Parathyroid adenoma (tissue), 2 donors: ENCODE results near the gene TIMP2.
"Not testable (repeated sequence)": the region's sequence is repeated elsewhere in the genome, so short reads cannot be mapped to it uniquely, and the experiment has no call there.

Experiments
- H2AFZ ChIP-seq: fragments of 300-600 bp; sonication (generic); one replicate; pipeline ENCODE4 v1.7.0; 2017; ENCODE audit warnings: antibody characterized with exemption, mild to moderate bottlenecking
- H3K27ac ChIP-seq: fragments of 300-600 bp; sonication (generic); one replicate; pipeline ENCODE4 v1.7.0; 2017
- H3K27me3 ChIP-seq: fragments of 300-600 bp; sonication (generic); one replicate; pipeline ENCODE4 v1.7.0; 2017; ENCODE audit warnings: low read length; ENCODE audit not compliant: control insufficient read depth, insufficient read depth
- H3K36me3 ChIP-seq: fragments of 300-600 bp; sonication (generic); one replicate; pipeline ENCODE4 v1.7.0; 2017; ENCODE audit warnings: low read length; ENCODE audit not compliant: control insufficient read depth, insufficient read depth
- H3K4me1 ChIP-seq: fragments of 300-600 bp; sonication (generic); one replicate; pipeline ENCODE4 v1.7.0; 2017; ENCODE audit warnings: control low read depth
- H3K4me2 ChIP-seq: fragments of 300-600 bp; sonication (generic); one replicate; pipeline ENCODE4 v1.7.0; 2017; ENCODE audit warnings: low read length
- H3K4me3 ChIP-seq: fragments of 300-600 bp; sonication (generic); one replicate; pipeline ENCODE4 v1.7.0; 2017; ENCODE audit warnings: low read depth, low read length
- H3K79me2 ChIP-seq: fragments of 300-600 bp; sonication (generic); one replicate; pipeline ENCODE4 v1.7.0; 2017; ENCODE audit warnings: control low read depth
- H3K9ac ChIP-seq: fragments of 300-600 bp; sonication (generic); one replicate; pipeline ENCODE4 v1.7.0; 2017; ENCODE audit warnings: mild to moderate bottlenecking
- H3K9me3 ChIP-seq: fragments of 300-600 bp; sonication (generic); one replicate; pipeline ENCODE4 v1.7.0; 2017; ENCODE audit warnings: low read length; ENCODE audit not compliant: control insufficient read depth
- TF ChIP-seq, protein P1 (sequence below): fragments of 300-600 bp; sonication (generic); IDR thresholded peaks from one replicate; pipeline ENCODE4 v1.7.0; 2017; ENCODE audit warnings: antibody characterized with exemption, mild to moderate bottlenecking
- donor health status: primary hyperparathyroidism.

Gene TIMP2

DNA sequence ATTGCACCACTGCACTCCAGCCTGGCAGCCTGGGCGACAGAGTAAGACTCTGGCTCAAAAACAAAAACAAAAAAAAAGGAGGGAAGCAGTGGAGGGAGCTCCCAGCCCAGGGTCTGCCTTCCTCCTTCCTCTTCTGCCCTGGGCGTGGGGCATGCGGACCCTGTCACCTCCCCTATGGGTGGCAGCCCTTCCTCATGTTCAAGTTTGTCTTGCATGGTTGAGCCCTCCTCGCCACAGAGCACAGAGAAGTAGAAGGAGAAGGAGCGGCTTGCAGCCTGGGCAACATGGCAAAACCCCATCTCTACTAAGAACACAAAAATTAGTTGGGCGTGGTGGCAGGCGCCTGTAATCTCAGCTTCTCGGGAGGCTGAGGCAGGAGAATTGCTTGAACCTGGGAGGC is 21.4 kb upstream of the TIMP2 start:
- H2AFZ ChIP-seq: no peak overlapping the region
- no peaks in the 10 kb centered on the region for H3K9me3 ChIP-seq
- TF ChIP-seq, protein P1, sequence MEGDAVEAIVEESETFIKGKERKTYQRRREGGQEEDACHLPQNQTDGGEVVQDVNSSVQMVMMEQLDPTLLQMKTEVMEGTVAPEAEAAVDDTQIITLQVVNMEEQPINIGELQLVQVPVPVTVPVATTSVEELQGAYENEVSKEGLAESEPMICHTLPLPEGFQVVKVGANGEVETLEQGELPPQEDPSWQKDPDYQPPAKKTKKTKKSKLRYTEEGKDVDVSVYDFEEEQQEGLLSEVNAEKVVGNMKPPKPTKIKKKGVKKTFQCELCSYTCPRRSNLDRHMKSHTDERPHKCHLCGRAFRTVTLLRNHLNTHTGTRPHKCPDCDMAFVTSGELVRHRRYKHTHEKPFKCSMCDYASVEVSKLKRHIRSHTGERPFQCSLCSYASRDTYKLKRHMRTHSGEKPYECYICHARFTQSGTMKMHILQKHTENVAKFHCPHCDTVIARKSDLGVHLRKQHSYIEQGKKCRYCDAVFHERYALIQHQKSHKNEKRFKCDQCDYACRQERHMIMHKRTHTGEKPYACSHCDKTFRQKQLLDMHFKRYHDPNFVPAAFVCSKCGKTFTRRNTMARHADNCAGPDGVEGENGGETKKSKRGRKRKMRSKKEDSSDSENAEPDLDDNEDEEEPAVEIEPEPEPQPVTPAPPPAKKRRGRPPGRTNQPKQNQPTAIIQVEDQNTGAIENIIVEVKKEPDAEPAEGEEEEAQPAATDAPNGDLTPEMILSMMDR: no peak
- no peaks in the 10 kb centered on the region for H3K27me3 ChIP-seq
- H3K4me2 ChIP-seq: no peak overlapping the region
- H3K36me3 ChIP-seq: no peaks in the 10 kb centered on the region
- no peak overlapping the region for H3K4me3 ChIP-seq
- no peaks in the 10 kb centered on the region for H3K79me2 ChIP-seq
- H3K27ac ChIP-seq: no peak overlapping the region
- H3K4me1 ChIP-seq: peaks cover 3% of the 10 kb centered on the region
- H3K9ac ChIP-seq: no peak overlapping the region

DNA sequence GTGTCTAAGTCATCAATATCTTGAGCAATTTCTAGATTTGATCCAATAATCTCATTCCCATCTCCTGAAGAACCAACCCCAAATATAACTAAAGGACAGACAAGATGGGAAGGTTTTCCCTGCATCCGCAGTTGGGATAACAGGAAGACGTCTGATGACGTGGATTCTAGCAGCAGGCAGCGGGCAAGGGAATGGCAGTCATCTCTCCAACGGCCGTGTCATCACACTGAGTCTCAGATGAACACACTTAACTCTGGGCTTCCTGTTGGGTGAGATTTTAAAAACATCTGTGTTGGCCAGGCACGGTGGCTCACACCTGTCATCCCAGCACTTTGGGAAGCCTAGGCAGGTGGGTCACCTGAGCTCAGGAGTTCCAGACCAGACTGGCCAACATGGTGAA is 20.9 kb upstream of the TIMP2 start:
- no peak overlapping the region for H3K27ac ChIP-seq

DNA sequence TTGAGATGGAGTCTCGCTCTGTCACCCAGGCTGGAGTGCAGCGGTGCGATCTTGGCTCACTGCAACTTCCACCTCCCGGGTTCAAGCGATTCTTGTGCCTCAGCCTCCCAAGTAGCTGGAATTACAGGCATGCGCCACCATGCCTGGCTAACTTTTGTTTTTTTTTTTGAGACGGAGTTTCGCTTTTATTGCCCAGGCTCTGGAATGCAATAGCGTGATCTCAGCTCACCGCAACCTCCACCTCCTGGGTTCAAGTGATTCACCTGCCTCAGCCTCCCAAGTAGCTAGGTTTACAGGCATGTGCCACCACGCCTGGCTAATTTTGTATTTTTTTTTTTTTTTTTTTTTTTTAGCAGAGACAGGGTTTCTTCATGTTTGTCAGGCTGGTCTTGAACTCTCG is 20.3 kb upstream of the TIMP2 start:
- H3K27ac ChIP-seq, H3K36me3 ChIP-seq, H2AFZ ChIP-seq, H3K4me3 ChIP-seq, H3K79me2 ChIP-seq, H3K27me3 ChIP-seq, H3K4me1 ChIP-seq, H3K9me3 ChIP-seq, H3K9ac ChIP-seq, H3K4me2 ChIP-seq: not testable (repeated sequence)

More for the DNA sequence above, 20.9 kb upstream of the TIMP2 start:
- no peaks in the 10 kb centered on the region for H3K9me3 ChIP-seq
- no peak overlapping the region for H3K4me3 ChIP-seq
- H3K36me3 ChIP-seq: no peaks in the 10 kb centered on the region
- no peaks in the 10 kb centered on the region for H3K79me2 ChIP-seq
- H2AFZ ChIP-seq: no peak overlapping the region
- no peak overlapping the region for H3K4me2 ChIP-seq
- TF ChIP-seq, protein P1: no peak
- H3K4me1 ChIP-seq: peaks cover 3% of the 10 kb centered on the region
- H3K9ac ChIP-seq: no peak overlapping the region
- no peaks in the 10 kb centered on the region for H3K27me3 ChIP-seq

DNA sequence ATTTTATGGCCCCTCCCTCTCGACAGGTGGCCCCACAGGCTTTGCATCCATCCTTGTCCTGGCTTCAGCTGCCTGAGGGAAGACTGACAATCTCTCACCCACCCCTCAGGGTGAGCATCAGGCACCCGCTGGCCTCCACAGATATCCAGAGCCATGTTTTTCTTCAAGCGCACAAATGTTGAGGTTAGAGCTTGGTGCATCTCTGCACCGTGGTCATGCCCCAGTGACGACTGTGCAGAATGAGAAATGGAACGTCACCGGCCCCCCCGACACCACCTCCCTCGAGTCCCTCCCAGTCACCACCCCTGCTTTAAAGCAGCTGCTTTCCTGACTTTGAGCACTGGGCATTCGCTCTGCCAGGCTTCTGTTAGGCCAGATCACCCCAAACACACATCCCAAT is 19.8 kb upstream of the TIMP2 start:
- Histone ChIP-seq H3K27me3 (no peaks in the 10 kb centered on the region), H3K9ac (no peak overlapping the region), H3K36me3 (no peaks in the 10 kb centered on the region), H3K27ac (no peak overlapping the region), H2AFZ (no peak overlapping the region), H3K4me3 (no peak overlapping the region), H3K79me2 (no peaks in the 10 kb centered on the region), H3K9me3 (no peaks in the 10 kb centered on the region), H3K4me2 (no peak overlapping the region), H3K4me1 (peaks cover 3% of the 10 kb centered on the region)
- TF ChIP-seq, protein P1: no peak

DNA sequence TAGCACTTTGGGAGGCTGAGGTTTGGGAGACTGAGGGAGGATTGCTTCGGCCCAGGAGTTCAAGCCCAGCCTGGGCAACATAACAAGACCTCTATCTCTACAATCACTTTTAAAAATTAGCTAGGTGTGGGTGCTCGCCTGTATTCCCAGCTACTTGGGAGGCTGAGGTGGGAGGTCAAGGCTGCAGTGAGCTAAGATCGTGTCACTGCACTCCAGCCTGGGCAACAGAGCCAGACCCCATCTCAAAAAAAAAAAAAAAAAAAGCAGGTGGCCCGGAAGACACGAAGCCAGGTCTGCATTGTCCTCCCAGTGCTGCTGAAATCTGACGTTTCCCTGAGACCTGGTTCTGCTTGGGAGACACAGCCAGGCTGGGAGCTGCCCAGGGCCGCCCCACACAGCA is 18.8 kb upstream of the TIMP2 start:
- no peak overlapping the region for H3K4me3 ChIP-seq
- no peak overlapping the region for H3K27ac ChIP-seq
- H2AFZ ChIP-seq: no peak overlapping the region
- no peaks in the 10 kb centered on the region for H3K79me2 ChIP-seq
- TF ChIP-seq, protein P1: no peak
- H3K4me1 ChIP-seq: peaks cover 12% of the 10 kb centered on the region
- H3K9me3 ChIP-seq: no peaks in the 10 kb centered on the region
- H3K4me2 ChIP-seq: no peak overlapping the region
- no peak overlapping the region for H3K9ac ChIP-seq
- H3K27me3 ChIP-seq: no peaks in the 10 kb centered on the region
- H3K36me3 ChIP-seq: no peaks in the 10 kb centered on the region
